ENCODE results near the gene LSAMP. TPM values are rescaled to one million over a fixed set of nuclear protein-coding genes. Genes with fewer than 3 reads are reported as not detected.

Gene LSAMP
- total and polyA plus RNA-seq, 2 of the 8 experiments (the other 6 are each of a cell fraction or from before 2014, with no cell fraction given) = 1.8 to 5.7 TPM

DNA sequence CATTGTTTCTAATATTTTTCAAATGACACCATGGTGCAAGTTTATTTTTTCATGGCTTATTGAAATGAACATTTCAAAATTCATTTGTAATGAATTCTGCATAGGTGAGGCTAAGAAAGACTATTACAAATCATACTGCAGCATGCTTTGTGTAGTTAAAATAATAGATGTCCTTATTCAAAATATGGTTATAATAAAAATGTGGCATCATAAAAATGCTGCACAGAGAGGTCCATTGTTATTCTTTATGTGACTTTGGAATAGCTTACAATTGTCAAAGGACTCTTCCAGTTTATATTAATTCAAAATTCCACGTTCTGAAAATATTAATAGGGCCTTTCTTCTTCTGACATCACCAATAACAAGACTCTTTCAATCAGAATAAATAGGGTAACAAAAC is 599.3 kb downstream of the LSAMP start (continued):
- TF ChIP-seq, protein P1, sequence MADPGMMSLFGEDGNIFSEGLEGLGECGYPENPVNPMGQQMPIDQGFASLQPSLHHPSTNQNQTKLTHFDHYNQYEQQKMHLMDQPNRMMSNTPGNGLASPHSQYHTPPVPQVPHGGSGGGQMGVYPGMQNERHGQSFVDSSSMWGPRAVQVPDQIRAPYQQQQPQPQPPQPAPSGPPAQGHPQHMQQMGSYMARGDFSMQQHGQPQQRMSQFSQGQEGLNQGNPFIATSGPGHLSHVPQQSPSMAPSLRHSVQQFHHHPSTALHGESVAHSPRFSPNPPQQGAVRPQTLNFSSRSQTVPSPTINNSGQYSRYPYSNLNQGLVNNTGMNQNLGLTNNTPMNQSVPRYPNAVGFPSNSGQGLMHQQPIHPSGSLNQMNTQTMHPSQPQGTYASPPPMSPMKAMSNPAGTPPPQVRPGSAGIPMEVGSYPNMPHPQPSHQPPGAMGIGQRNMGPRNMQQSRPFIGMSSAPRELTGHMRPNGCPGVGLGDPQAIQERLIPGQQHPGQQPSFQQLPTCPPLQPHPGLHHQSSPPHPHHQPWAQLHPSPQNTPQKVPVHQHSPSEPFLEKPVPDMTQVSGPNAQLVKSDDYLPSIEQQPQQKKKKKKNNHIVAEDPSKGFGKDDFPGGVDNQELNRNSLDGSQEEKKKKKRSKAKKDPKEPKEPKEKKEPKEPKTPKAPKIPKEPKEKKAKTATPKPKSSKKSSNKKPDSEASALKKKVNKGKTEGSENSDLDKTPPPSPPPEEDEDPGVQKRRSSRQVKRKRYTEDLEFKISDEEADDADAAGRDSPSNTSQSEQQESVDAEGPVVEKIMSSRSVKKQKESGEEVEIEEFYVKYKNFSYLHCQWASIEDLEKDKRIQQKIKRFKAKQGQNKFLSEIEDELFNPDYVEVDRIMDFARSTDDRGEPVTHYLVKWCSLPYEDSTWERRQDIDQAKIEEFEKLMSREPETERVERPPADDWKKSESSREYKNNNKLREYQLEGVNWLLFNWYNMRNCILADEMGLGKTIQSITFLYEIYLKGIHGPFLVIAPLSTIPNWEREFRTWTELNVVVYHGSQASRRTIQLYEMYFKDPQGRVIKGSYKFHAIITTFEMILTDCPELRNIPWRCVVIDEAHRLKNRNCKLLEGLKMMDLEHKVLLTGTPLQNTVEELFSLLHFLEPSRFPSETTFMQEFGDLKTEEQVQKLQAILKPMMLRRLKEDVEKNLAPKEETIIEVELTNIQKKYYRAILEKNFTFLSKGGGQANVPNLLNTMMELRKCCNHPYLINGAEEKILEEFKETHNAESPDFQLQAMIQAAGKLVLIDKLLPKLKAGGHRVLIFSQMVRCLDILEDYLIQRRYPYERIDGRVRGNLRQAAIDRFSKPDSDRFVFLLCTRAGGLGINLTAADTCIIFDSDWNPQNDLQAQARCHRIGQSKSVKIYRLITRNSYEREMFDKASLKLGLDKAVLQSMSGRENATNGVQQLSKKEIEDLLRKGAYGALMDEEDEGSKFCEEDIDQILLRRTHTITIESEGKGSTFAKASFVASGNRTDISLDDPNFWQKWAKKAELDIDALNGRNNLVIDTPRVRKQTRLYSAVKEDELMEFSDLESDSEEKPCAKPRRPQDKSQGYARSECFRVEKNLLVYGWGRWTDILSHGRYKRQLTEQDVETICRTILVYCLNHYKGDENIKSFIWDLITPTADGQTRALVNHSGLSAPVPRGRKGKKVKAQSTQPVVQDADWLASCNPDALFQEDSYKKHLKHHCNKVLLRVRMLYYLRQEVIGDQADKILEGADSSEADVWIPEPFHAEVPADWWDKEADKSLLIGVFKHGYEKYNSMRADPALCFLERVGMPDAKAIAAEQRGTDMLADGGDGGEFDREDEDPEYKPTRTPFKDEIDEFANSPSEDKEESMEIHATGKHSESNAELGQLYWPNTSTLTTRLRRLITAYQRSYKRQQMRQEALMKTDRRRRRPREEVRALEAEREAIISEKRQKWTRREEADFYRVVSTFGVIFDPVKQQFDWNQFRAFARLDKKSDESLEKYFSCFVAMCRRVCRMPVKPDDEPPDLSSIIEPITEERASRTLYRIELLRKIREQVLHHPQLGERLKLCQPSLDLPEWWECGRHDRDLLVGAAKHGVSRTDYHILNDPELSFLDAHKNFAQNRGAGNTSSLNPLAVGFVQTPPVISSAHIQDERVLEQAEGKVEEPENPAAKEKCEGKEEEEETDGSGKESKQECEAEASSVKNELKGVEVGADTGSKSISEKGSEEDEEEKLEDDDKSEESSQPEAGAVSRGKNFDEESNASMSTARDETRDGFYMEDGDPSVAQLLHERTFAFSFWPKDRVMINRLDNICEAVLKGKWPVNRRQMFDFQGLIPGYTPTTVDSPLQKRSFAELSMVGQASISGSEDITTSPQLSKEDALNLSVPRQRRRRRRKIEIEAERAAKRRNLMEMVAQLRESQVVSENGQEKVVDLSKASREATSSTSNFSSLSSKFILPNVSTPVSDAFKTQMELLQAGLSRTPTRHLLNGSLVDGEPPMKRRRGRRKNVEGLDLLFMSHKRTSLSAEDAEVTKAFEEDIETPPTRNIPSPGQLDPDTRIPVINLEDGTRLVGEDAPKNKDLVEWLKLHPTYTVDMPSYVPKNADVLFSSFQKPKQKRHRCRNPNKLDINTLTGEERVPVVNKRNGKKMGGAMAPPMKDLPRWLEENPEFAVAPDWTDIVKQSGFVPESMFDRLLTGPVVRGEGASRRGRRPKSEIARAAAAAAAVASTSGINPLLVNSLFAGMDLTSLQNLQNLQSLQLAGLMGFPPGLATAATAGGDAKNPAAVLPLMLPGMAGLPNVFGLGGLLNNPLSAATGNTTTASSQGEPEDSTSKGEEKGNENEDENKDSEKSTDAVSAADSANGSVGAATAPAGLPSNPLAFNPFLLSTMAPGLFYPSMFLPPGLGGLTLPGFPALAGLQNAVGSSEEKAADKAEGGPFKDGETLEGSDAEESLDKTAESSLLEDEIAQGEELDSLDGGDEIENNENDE (IDR thresholded peaks at IDR 0.05; ENCODE audit: insufficient replicate concordance, low read length) = no peak
- TF ChIP-seq SP4 (IDR thresholded peaks at IDR 0.05; ENCODE audit: low read length) (no peak), TEAD4 (IDR thresholded peaks at IDR 0.05; ENCODE audit: low read depth, low read length) (no peak), SP2 (IDR thresholded peaks at IDR 0.05; ENCODE audit: low read length) (no peak)
- TF ChIP-seq, protein P2, sequence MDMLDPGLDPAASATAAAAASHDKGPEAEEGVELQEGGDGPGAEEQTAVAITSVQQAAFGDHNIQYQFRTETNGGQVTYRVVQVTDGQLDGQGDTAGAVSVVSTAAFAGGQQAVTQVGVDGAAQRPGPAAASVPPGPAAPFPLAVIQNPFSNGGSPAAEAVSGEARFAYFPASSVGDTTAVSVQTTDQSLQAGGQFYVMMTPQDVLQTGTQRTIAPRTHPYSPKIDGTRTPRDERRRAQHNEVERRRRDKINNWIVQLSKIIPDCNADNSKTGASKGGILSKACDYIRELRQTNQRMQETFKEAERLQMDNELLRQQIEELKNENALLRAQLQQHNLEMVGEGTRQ (IDR thresholded peaks at IDR 0.05; ENCODE audit: low read length) = no peak
- TF ChIP-seq, protein P3, sequence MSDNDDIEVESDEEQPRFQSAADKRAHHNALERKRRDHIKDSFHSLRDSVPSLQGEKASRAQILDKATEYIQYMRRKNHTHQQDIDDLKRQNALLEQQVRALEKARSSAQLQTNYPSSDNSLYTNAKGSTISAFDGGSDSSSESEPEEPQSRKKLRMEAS (IDR thresholded peaks at IDR 0.05) = no peak

All from H1 (cell line).